DOHH2 (cell line): ENCODE measurements around the gene TBC1D22A.

ENCODE experiments used
- CTCF ChIP-seq: fragments of 200-600 bp; sonication (generic); IDR thresholded peaks from one replicate; pipeline ENCODE4 v1.5.1; 2014; ENCODE audit warnings: antibody characterized with exemption, mild to moderate bottlenecking, low read depth, low read length; ENCODE audit not compliant: poor library complexity, severe bottlenecking
- EZH2phosphoT487 ChIP-seq: fragments of 200-600 bp; sonication (generic); IDR thresholded peaks from 2 replicates; pipeline ENCODE4 v1.6.1; 2017; ENCODE audit warnings: borderline replicate concordance, mild to moderate bottlenecking, antibody characterized with exemption, low read length, moderate library complexity, mixed read lengths

DNA sequence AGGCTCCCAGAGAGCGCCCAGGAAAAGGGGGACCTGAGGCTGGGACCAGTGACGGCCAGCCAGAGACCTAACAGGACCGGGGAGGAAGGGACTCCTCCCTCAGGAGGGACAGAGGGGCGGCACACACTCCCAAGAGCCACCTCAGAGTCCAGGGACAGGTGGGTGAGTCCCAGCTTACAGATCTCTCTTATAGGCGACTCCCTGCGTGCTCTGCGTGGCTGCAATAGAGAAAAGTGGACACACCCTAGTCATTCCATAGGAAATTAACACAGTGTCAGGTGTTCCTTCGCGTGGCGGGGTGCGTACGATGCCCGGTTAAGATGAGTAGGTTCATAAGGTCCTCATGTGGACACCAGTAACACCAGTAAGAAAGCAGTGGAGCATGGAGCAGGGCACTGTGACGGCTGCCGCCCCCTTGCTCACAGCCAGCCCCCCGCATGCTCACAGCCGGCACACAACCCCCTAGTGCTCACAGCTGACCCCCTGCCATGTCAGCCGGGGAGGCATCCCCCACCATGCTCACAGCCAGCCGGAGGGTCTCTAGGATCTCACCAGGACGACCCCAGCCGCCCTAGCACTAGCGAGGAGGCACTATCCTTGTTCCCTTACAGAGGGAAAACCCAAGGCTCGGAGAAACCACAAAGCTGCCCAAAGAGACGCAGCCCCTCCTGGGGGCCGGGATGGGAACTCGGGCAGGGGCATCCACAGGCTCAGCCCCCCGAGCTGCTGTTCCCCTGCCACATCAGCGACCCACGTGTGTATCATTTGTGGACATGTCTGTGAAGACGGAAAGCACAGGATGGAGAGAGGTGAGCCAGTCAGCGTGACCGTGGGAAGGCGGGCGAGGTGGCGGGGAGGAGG, 426.8 kb downstream of the TBC1D22A start:
- TF ChIP-seq CTCF (no peak), EZH2phosphoT487 (no peak)
